Measurements from ENCODE around the gene BID. TPM values are rescaled to one million over a fixed set of nuclear protein-coding genes. Genes with fewer than 3 reads are reported as not detected.

Gene BID
- total RNA-seq, 2 donors from 2014 or later, result 13.5 to 18.1 TPM

- H3K4me1 ChIP-seq (ENCODE audit: control insufficient read depth in 1 of 2, low read depth in 2 of 2), result peaks cover 4 to 14% of the 10 kb centered on the region in 2 donors
- ATAC-seq (ENCODE audit: insufficient number of reproducible peaks, low FRiP score, low read depth) (no peak), DNase-seq (ENCODE audit: low spot score) (no peak)
- no peak overlapping the region for H3K27ac ChIP-seq
- no peak for TF ChIP-seq CTCF (IDR thresholded peaks at IDR 0.05)
- no peaks in the 10 kb centered on the region for H3K9me3 ChIP-seq
- H3K36me3 ChIP-seq, result no peaks in the 10 kb centered on the region
- no peak overlapping the region for H3K4me3 ChIP-seq
- no peaks in the 10 kb centered on the region for H3K27me3 ChIP-seq (replicated peaks; ENCODE audit: insufficient read depth)
These were observed 61.8 kb downstream of the BID start for GRCh38 chr22:17712441-17712840.

- Histone ChIP-seq H3K9me3 (no peaks in the 10 kb centered on the region), H3K4me1 (ENCODE audit: control insufficient read depth in 1 of 2, low read depth in 2 of 2) (peaks cover 6 to 16% of the 10 kb centered on the region in 2 donors), H3K36me3 (no peaks in the 10 kb centered on the region), H3K27me3 (replicated peaks; ENCODE audit: insufficient read depth) (no peaks in the 10 kb centered on the region), H3K4me3 (no peak overlapping the region), H3K27ac (no peak overlapping the region)
- no peak for TF ChIP-seq CTCF (IDR thresholded peaks at IDR 0.05)
- no peak for DNase-seq (ENCODE audit: low spot score)
- ATAC-seq (ENCODE audit: insufficient number of reproducible peaks, low FRiP score, low read depth), result no peak
These were observed 64.2 kb downstream of the BID start for GRCh38 chr22:17710023-17710422.

- peak overlapping the region; percentile 55 to 65 for H3K27ac ChIP-seq
- ATAC-seq (ENCODE audit: insufficient number of reproducible peaks, low FRiP score, low read depth) (no peak), DNase-seq (ENCODE audit: low spot score) (no peak)
- no peaks in the 10 kb centered on the region for H3K27me3 ChIP-seq (replicated peaks; ENCODE audit: insufficient read depth)
- H3K4me3 ChIP-seq, result peak overlapping the region; percentile 69
- H3K4me1 ChIP-seq (ENCODE audit: control insufficient read depth in 1 of 2, low read depth in 2 of 2), result peaks cover 6 to 16% of the 10 kb centered on the region in 2 donors
- no peak for TF ChIP-seq CTCF (IDR thresholded peaks at IDR 0.05)
- H3K9me3 ChIP-seq, result no peaks in the 10 kb centered on the region
- H3K36me3 ChIP-seq, result no peaks in the 10 kb centered on the region
These were observed 66.7 kb downstream of the BID start for GRCh38 chr22:17707526-17707925.

- Histone ChIP-seq H3K9me3 (no peaks in the 10 kb centered on the region), H3K27ac (peak overlapping the region; percentile 55 to 65), H3K4me3 (peak overlapping the region; percentile 69), H3K36me3 (no peaks in the 10 kb centered on the region), H3K4me1 (ENCODE audit: control insufficient read depth in 1 of 2, low read depth in 2 of 2) (peaks cover 6 to 16% of the 10 kb centered on the region in 2 donors), H3K27me3 (replicated peaks; ENCODE audit: insufficient read depth) (no peaks in the 10 kb centered on the region)
- DNase-seq (ENCODE audit: low spot score) (no peak), ATAC-seq (ENCODE audit: insufficient number of reproducible peaks, low FRiP score, low read depth) (no peak)
- TF ChIP-seq CTCF (IDR thresholded peaks at IDR 0.05), result no peak
These were observed 67.3 kb downstream of the BID start for GRCh38 chr22:17706947-17707346.

GRCh38 chr22:17705951-17706900 is 68.0 kb downstream of the BID start:
- Histone ChIP-seq H3K4me3 (peak overlapping the region; percentile 69), H3K27me3 (replicated peaks; ENCODE audit: insufficient read depth) (no peaks in the 10 kb centered on the region), H3K9me3 (no peaks in the 10 kb centered on the region), H3K36me3 (no peaks in the 10 kb centered on the region), H3K4me1 (ENCODE audit: control insufficient read depth in 1 of 2, low read depth in 2 of 2) (peaks cover 6 to 16% of the 10 kb centered on the region in 2 donors), H3K27ac (peak overlapping the region; percentile 55 to 65)
- DNase-seq (ENCODE audit: low spot score), result peak; percentile 6
- ATAC-seq (ENCODE audit: insufficient number of reproducible peaks, low FRiP score, low read depth), result peak; percentile 97
- TF ChIP-seq CTCF (IDR thresholded peaks at IDR 0.05), result no peak
